ENCODE measurements around the gene AACS. TPM values are rescaled to one million over a fixed set of nuclear protein-coding genes. Genes with fewer than 3 reads are reported as not detected.
"Not testable (repeated sequence)": the region's sequence is repeated elsewhere in the genome, so short reads cannot be mapped to it uniquely, and the experiment has no call there.

AACS gene
- total RNA-seq, 4 donors from 2014 or later: 29.4 to 46.6 (median 37.1) TPM

DNA sequence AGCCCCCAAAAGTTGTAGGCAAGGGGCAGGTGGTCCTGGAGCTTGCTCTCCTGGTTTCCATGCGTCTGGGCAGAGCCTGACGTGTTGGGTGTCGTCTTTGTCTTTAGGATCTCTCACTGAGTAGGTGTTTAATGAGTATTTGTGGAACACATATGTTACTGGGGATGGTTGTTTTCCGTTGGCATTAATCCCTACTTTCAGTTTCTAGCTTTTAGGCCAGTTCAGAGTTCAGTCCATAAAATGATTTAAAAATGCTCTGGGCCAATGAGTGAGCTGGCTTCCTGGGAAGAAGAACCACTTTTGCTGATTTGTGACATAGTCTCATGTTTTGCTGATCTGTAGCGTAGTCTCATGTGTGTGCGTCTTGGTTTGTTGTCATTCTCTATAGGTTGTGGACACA is 10.9 kb downstream of the AACS start:
- Histone ChIP-seq H3K9me3 (no peaks in the 10 kb centered on the region), H3K4me3 (no peak overlapping the region), H3K27me3 (no peaks in the 10 kb centered on the region), H3K27ac (no peak overlapping the region), H3K4me1 (no peaks in the 10 kb centered on the region), H3K36me3 (peaks cover 0 to 32% (median 0%) of the 10 kb centered on the region in 3 donors)
- DNase-seq: no peak
- no peak for TF ChIP-seq POLR2A (IDR thresholded peaks at IDR 0.05)
- TF ChIP-seq, protein P1, sequence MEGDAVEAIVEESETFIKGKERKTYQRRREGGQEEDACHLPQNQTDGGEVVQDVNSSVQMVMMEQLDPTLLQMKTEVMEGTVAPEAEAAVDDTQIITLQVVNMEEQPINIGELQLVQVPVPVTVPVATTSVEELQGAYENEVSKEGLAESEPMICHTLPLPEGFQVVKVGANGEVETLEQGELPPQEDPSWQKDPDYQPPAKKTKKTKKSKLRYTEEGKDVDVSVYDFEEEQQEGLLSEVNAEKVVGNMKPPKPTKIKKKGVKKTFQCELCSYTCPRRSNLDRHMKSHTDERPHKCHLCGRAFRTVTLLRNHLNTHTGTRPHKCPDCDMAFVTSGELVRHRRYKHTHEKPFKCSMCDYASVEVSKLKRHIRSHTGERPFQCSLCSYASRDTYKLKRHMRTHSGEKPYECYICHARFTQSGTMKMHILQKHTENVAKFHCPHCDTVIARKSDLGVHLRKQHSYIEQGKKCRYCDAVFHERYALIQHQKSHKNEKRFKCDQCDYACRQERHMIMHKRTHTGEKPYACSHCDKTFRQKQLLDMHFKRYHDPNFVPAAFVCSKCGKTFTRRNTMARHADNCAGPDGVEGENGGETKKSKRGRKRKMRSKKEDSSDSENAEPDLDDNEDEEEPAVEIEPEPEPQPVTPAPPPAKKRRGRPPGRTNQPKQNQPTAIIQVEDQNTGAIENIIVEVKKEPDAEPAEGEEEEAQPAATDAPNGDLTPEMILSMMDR (IDR thresholded peaks at IDR 0.05): no peak

DNA sequence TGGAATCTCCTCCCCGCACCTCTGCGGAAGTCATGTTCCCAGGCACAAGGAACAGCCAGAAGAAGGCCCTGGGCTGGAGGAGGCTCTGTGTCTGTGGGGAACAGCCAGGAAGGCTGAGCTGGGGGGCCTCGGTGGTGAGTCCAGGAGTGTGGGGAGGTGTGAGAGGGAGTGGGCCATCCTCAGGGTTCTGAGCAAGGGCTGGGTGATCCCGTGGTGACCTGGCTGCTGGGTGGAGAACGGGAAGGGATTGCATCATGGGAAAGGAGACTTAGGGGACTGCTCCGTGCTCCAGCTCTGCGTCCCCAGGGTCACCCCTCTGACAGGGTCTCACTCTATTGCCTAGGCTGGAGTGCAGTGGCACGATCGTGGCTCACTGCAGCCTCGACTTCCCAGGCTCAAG is 13.8 kb downstream of the AACS start:
- Histone ChIP-seq H3K27me3 (no peaks in the 10 kb centered on the region), H3K9me3 (no peaks in the 10 kb centered on the region), H3K36me3 (peaks cover 0 to 35% (median 0%) of the 10 kb centered on the region in 3 donors), H3K4me3 (no peak overlapping the region), H3K4me1 (no peaks in the 10 kb centered on the region), H3K27ac (no peak overlapping the region)
- TF ChIP-seq POLR2A (IDR thresholded peaks at IDR 0.05): no peak
- TF ChIP-seq, protein P1 (IDR thresholded peaks at IDR 0.05): no peak
- no peak for DNase-seq

DNA sequence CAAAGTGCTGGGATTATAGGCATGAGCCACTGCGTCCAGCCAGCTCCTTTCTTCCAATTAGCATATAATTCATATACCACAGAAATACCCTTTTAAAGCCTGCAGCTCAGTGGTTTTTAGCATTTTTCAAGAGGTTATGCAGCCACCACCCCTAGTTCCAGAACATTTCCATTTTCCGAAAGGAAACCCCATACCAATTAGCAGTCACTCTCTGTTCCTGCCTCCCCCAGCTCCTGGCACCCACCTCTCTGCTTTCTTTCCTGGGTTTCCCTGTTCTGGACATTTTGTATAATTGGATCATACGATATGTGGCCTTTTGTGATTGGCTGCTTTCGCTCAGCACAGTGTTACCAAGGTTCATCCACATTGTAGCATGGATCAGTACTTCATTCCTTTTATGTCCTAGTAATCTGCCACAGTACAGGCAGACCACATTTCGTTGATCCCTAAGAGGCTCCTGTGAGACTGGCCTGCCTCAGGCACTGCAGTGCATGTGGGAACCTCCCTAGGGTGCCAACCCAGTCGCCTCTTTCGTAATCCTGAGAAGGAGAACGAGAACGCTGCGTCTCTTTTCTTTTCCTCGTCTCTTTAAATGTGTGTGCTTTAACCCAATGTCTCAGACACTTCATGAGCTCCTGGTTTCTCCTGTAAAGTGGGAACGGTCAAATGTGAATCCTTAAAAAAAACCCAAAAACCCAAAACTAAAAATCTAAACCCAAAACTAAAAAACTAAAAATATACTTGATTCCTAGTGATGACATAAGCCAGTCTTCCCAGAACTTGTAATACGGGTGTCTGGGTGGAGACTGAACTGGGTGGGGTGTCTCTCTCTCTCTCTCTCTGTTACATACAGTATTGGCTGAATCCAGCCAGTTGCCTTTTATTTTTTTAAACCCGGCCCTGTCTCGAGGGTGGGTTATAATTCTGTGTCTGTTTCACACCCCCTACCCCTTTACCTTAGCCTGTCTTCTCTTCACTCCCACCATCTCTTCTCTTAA is 14.7 kb downstream of the AACS start:
- Histone ChIP-seq H3K4me1 (no peaks in the 10 kb centered on the region), H3K9me3 (no peaks in the 10 kb centered on the region), H3K36me3 (peaks cover 0 to 34% (median 0%) of the 10 kb centered on the region in 3 donors), H3K27me3 (no peaks in the 10 kb centered on the region), H3K4me3 (no peak overlapping the region), H3K27ac (no peak overlapping the region)
- TF ChIP-seq, protein P1 (IDR thresholded peaks at IDR 0.05): no peak
- TF ChIP-seq POLR2A (IDR thresholded peaks at IDR 0.05): no peak
- DNase-seq: no peak

DNA sequence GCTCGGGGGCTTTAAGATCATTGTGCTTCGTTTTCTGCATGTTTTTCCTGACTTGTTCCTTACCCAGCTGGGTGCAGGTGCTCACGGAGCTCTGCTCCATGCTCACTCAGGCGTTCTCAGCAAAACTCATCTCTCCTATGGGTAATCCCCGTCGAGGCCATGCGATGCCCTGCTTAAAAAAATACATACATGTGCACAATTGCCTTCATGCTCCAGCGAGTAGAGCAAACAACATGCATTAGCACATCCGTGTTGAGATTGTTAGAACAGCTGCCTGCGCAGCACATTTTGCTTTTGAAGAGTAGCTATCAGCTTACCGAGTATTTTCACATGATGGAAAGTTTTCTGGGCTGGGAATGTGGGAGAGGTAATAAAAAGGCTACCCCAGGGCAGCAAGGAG is 16.2 kb downstream of the AACS start:
- Histone ChIP-seq H3K4me1 (no peaks in the 10 kb centered on the region), H3K27me3 (no peaks in the 10 kb centered on the region), H3K4me3 (no peak overlapping the region), H3K36me3 (peaks cover 0 to 44% (median 0%) of the 10 kb centered on the region in 3 donors), H3K27ac (no peak overlapping the region), H3K9me3 (no peaks in the 10 kb centered on the region)
- TF ChIP-seq POLR2A (IDR thresholded peaks at IDR 0.05): no peak
- TF ChIP-seq, protein P1 (IDR thresholded peaks at IDR 0.05): no peak
- DNase-seq: no peak

DNA sequence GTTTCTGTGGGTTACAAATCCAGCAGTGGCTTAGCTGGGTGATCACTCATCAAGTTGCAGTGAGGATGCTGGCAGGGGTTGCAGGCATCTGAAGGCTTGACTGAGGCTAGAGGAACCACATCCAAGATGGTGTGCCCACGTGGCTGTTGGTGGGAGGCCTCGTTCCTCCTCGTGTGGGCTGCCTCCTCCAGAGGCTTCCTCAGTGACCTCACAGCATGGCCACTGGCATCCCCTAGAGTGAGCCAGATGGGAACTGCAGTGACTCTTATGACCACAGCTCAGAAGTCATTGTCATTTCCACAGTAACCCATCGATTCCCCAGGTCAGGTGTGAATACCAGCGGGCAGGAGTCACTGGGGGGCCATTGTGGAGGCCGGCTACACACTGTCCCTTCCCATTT is 17.8 kb downstream of the AACS start:
- Histone ChIP-seq H3K4me3 (no peak overlapping the region), H3K27me3 (no peaks in the 10 kb centered on the region), H3K9me3 (no peaks in the 10 kb centered on the region), H3K27ac (no peak overlapping the region), H3K4me1 (no peaks in the 10 kb centered on the region), H3K36me3 (peaks cover 0 to 42% (median 0%) of the 10 kb centered on the region in 3 donors)
- DNase-seq: no peak
- TF ChIP-seq, protein P1 (IDR thresholded peaks at IDR 0.05): no peak
- TF ChIP-seq POLR2A (IDR thresholded peaks at IDR 0.05): no peak

DNA sequence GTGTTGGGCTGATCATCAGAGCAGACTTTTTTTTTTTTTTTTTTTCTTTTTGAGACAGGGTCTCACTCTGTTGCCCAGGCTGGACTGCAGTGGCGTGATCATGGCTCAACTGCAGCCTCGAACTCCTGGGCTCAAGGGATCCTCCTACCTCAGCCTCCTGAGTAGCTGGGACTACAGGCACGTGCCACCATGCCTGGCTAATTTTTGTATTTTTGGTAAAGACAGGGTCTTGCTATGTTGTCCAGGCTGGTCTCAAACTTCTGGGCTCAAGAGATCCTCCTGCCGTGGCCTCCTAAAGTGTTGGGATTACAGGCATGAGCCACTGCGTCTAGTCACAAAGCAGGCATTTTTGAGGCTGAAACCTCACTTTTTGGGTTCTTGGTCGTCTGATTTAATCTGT is 23.0 kb downstream of the AACS start:
- Histone ChIP-seq H3K4me1 (peaks cover 0 to 12% (median 0%) of the 10 kb centered on the region in 4 donors), H3K36me3 (peaks cover 0 to 68% (median 0%) of the 10 kb centered on the region in 3 donors)

More for the DNA sequence above, 23.0 kb downstream of the AACS start:
- DNase-seq, H3K9me3 ChIP-seq, H3K27me3 ChIP-seq, H3K27ac ChIP-seq, H3K4me3 ChIP-seq: not testable (repeated sequence)
